ENCODE measurements around the gene OSER1. TPM values are rescaled to one million over a fixed set of nuclear protein-coding genes. Genes with fewer than 3 reads are reported as not detected.

OSER1 gene
- total RNA-seq, 1 experiment from 2014 or later: 42.6 TPM

DNA sequence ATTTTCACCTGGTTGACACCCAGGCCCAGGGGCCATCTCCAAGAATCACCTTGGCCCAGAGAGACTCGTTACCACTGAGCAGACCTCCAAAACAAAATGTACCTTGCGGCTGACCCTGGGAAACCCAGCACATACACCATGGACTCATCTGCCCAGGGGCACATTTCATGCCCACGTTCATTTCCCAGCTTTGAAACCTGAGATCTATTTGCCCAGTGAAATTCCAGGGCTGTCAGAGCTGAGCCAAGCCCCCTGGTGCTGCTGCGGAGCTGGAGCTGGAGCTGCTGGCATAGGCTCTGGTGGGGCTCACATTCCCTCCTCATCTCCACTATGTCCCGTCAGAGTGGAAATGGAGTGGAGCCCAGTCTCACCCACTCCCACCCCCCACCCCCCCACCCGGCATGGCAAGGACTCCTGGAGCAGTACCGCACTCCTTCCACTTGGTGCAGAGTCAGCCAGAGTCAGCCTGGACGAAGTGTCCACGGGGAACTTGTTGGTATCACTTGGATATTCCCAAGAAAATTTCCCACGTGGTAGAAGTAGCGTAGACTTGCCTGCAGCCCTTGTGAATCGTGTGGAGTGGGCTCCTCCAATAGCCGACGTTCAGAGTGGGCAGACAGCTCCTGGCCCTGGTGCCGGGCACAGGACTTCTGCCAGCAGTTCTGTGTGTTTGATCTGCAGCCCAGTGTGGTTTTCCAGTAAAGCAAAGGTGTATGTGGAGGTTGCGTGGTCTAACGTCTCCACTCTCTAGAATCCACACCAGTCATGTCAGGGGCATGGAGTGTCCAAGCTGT, 18.1 kb upstream of the OSER1 start:
- no peak for DNase-seq (ENCODE audit: low read depth)

DNA sequence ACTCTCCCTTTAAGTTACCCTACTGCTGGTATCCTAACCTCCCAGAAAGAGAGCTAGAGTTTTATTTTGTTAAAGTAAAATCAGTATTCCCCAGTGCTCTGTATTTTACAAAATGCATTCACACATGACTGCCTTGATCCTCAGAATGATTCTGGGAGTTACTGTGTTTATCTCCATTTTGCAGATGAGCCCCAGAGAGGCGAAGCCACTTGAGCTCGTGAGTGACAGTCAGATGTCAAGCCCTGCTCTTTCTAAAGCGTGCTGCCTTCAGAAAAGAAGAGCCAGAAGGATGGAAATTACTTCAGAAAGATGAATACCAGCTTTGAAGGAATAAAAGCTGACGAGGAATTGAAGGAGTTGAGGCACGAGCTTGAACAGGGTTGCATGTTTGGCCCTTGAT, 14.1 kb upstream of the OSER1 start:
- DNase-seq (ENCODE audit: low read depth): no peak

DNA sequence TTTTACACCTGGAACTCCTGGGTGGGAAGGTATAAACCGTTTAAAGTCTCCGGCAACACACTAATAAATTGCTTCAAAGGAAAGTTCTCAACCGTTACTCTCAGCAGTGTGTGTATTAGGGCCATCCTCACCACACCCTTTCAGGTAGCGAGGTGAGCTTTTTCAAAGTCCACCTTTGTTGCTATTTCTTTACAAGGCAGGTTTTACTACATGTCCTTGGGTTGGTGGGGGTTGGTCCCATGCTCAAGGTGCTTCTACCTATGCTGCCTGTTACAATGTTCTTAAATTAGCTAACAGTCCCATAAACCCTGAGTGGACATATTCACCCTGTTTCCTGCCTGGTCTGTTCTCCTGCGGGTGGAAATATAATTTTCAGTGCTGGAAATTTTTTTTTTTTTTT, 13.2 kb upstream of the OSER1 start:
- DNase-seq (ENCODE audit: low read depth): no peak

GRCh38 chr20:44222633-44223368, 12.2 kb upstream of the OSER1 start:
- no peak for DNase-seq (ENCODE audit: low read depth)

- no peak for DNase-seq (ENCODE audit: low read depth)
Observed at GRCh38 chr20:44222027-44222426, 11.5 kb upstream of the OSER1 start.

- no peak for DNase-seq (ENCODE audit: low read depth)
Observed at GRCh38 chr20:44221368-44221954, 10.9 kb upstream of the OSER1 start.

- DNase-seq (ENCODE audit: low read depth): no peak
Observed at GRCh38 chr20:44219791-44220190, 9.2 kb upstream of the OSER1 start.

DNA sequence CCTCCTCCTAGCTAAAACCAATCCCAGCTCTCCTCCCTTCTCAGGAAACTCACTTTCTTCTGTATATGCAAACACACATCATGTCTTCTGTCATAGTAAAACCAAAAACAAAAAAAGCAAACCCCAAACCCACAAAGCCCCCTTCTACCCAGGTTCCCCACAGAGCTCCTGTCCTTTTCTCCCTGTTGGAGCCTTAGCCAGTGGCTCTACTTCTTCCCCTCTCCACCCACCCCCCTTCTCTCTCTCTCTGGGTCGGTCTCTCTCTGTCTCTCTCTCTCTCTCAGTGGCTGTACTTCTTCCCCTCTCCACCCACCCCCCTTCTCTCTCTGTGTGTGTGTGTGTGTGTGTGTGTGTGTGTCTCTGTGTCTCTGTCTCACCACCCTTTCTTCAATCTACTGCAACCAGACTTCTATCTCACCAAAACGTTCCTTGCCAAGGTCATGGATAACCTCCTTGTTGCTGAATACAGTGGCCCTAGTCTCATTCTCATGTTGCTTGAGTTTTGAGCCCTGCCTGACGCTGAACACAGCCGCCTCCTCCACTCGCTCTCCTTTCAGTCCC, 8.7 kb upstream of the OSER1 start:
- DNase-seq (ENCODE audit: low read depth): no peak

GRCh38 chr20:44218446-44218845, 7.9 kb upstream of the OSER1 start:
- DNase-seq (ENCODE audit: low read depth): no peak

DNA sequence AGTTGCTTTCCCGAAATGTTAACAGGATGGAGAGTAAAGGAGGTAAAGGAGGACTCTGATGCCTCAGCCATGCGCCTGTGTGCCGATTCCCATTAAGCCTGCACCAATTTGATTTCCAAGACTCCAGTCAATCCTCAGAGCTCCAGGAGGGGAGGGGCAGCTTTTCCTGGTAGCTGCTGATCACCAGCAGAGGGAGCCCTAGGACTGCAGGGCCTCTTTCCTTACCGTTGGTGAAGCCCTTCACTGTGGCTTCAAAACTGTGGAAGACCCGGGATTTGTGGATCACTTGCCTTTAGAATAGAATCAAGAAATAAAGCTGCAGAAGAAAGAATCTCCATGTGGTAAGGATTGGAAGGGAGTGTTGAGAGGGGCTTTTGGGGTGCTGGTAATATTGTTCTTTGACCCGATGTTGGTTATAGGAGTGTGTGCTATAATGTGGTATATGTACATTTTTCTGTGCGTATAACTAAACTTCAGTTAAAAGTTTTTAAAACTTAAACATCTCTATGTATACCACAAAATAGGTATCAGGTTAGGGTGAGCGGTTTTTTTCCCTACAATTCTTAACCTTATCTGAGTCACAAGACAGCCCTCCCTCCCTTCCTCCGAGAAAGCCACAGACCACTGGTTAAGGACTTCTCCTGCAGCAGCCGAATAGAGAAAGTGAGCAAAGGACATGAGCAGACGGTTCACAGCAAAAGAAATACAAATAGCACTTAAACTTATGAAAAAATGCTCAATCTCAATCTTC, 6.9 kb upstream of the OSER1 start:
- peak; percentile 63 for DNase-seq (ENCODE audit: low read depth)

DNA sequence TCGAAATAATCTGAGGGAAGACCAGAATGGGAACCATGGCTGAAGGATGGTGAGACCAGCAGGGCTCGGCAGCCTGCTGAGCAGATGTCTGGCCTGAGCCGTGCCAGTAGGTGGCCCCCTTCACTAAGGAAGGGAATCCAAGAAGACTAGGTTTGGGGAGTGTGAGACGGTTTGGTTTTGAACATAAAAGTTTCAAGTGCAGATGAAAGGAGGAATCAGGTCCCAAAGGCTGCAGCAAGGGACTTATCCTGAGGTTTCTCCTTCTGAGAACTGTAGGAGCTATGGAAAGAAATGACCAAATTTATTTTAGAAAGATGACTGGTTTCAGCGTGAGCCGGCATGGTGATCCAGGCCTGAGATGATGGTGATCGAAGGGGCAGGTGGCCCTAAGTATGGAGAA, 4.6 kb upstream of the OSER1 start:
- peak; percentile 42 for DNase-seq (ENCODE audit: low read depth)

GRCh38 chr20:44212792-44213191, 2.2 kb upstream of the OSER1 start:
- peak; percentile 56 for DNase-seq (ENCODE audit: low read depth)

- DNase-seq (ENCODE audit: low read depth): peak; percentile 18
Observed at GRCh38 chr20:44211177-44212039, 837 bp upstream of the OSER1 start.

GRCh38 chr20:44209686-44210405, 725 bp downstream of the OSER1 start:
- no peak for DNase-seq (ENCODE audit: low read depth)

DNA sequence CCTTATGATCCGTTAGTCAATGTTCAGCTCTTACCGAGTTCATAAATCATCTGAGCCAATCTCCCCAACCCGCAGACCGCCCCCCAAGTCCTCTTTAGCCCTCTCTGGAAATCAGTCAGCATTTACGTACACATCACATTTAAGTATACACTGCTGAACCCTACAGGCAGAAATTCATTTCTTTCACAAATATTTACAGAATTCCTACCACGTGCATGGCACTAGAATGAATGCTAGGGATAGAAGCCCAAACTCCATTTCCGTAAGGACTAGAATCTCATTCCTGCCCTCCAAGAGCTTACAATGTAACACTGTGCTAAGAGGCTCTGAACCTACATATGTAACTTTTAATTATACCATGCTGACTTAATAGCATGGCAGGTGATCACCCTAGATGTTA, 1.8 kb downstream of the OSER1 start:
- DNase-seq (ENCODE audit: low read depth): no peak

DNA sequence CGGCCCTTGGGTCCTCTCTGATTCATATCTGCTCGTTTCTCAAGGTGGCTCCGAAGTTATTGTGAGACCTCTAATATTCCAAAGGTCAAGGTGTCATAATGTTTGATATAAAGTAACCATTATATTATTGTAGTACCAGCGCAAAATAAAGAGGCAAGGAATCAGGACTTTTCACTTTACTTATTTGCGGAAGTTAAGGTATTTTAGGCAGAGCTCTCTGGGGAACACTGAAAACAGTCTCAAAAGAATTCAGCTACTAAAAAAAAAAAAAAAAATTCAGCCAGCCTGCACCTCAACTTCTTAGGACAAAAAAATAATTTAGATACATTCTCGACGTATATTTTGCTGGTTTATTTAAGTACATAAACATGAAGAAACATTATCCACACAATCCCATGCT, 2.4 kb downstream of the OSER1 start:
- no peak for DNase-seq (ENCODE audit: low read depth)

DNA sequence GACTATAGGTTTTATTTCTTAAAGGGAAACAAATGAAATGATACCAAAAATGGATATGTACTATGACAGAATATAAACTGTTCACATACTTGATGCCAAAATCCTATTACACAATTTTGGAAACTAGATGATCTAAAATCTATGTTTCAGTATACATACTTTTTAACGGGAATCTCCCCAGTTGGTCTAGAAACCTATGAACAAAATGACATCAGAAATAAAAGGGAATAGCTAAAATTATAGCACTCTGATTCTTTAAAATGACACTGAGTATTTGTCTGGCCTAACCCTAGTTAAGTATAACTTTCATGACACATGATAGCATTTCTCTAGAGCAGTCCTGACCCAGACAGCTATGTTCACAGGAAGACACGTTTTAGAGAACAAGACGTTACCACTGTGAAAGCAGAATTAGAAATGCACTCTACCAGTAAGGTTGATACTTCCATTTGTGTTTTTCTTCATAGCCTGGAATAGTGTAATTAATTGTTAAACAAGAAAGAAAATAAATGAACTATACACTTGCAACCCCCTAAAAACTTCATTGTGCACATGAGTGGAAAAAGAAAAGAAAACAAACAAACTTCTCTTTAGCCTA, 3.3 kb downstream of the OSER1 start:
- DNase-seq (ENCODE audit: low read depth): no peak

DNA sequence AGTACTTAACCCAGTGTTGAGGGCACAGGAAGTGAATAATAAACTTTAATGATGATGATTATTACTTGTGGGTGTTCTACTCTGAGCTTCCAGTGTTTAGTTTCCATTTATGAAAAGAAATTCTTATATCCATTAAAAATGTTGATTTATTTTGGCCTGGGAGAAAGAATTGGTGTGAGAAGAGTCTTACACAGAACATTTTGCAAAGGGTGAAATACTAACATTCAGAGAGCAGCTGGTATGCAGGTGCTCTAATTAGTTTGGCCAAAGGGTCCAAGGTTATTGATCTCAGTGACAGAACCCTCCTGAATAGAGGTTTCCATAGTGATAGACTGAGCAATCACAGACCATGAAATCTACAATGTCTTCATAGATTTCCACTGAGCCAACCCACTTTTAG, 4.4 kb downstream of the OSER1 start:
- DNase-seq (ENCODE audit: low read depth): no peak

- DNase-seq (ENCODE audit: low read depth): no peak
Observed at GRCh38 chr20:44204832-44205215, 5.7 kb downstream of the OSER1 start.

Measured in HT1080 (cell line).